Muscle of back (tissue), 11 donors: ENCODE measurements around the gene YOD1. TPM values are rescaled to one million over a fixed set of nuclear protein-coding genes. Genes with fewer than 3 reads are reported as not detected.

ENCODE experiments used
- DNase-seq, 3 donors: peaks; one replicate each; pipeline versions ENCODE4 v3.0.0 to v3.0.0-alpha.2; 2013
- polyA plus RNA-seq, 10 donors: library from polyadenylated mRNA; unstranded; fragments of 120-200 nt; gene quantifications; one replicate each; pipeline ENCODE4 v1.2.1, GENCODE V29; 2013; ENCODE audit not compliant: insufficient read length in 10 of 10

The YOD1 gene
- polyA plus RNA-seq, 10 donors, result 6.0 to 8.9 (median 7.0) TPM

- DNase-seq, result no peak
These were observed 37.5 kb downstream of the YOD1 start for GRCh38 chr1:207013321-207014085.

GRCh38 chr1:207010726-207011125 is 40.3 kb downstream of the YOD1 start:
- DNase-seq, result no peak

GRCh38 chr1:207009945-207010344 is 41.1 kb downstream of the YOD1 start:
- no peak for DNase-seq

GRCh38 chr1:207009182-207009850 is 41.7 kb downstream of the YOD1 start:
- DNase-seq, result no peak

GRCh38 chr1:207007352-207008033 is 43.5 kb downstream of the YOD1 start:
- peak in 2 of 3 donors; percentile 16 to 88 for DNase-seq

GRCh38 chr1:207006914-207007313 is 44.1 kb downstream of the YOD1 start:
- no peak for DNase-seq

GRCh38 chr1:207006083-207006482 is 44.9 kb downstream of the YOD1 start:
- DNase-seq, result no peak

GRCh38 chr1:207004931-207005830 is 45.8 kb downstream of the YOD1 start:
- peak in 2 of 3 donors; percentile 37 to 46 for DNase-seq

- no peak for DNase-seq
These were observed 47.8 kb downstream of the YOD1 start for GRCh38 chr1:207003210-207003609.

- DNase-seq, result no peak
These were observed 48.3 kb downstream of the YOD1 start for GRCh38 chr1:207002724-207003146.

- no peak for DNase-seq
These were observed 49.3 kb downstream of the YOD1 start for GRCh38 chr1:207001492-207002245.

- no peak for DNase-seq
These were observed 50.2 kb downstream of the YOD1 start for GRCh38 chr1:207000651-207001291.

- no peak for DNase-seq
These were observed 52.2 kb downstream of the YOD1 start for GRCh38 chr1:206998816-206999215.

Other genes starting within 250 kb of the YOD1 start
- gene IL20, start 185.6 kb downstream of the YOD1 start, polyA plus RNA-seq, result not detected
- gene IL24, start 153.8 kb downstream of the YOD1 start, polyA plus RNA-seq, result 1 to 10 TPM in 1 of 10 donors, under 1 TPM in 7, not detected in 2; 0.10 to 1.6 (median 0.16) TPM
- gene FCMR, start 129.3 kb downstream of the YOD1 start, polyA plus RNA-seq, result 10 to 100 TPM in 1 of 10 donors, 1 to 10 TPM in 8, under 1 TPM in 1; 0.88 to 10.6 (median 1.4) TPM
- gene PIGR, start 104.7 kb downstream of the YOD1 start, polyA plus RNA-seq, result under 1 TPM in 2 of 10 donors, not detected in 8; 0.03 to 0.04 TPM
- not detected for gene FCAMR, start 80.7 kb downstream of the YOD1 start, polyA plus RNA-seq
- 1 to 10 TPM in 2 of 10 donors, under 1 TPM in 8; 0.06 to 3.1 (median 0.11) TPM for gene C1orf116, start 18.5 kb downstream of the YOD1 start, polyA plus RNA-seq
- gene PFKFB2, start 2.1 kb upstream of the YOD1 start, polyA plus RNA-seq, result 1 to 10 TPM; 4.5 to 8.8 (median 7.0) TPM
- under 1 TPM; 0.13 to 0.79 (median 0.37) TPM for gene C4BPB, start 37.7 kb upstream of the YOD1 start, polyA plus RNA-seq
- under 1 TPM; 0.14 to 0.81 (median 0.36) TPM for gene C4BPA, start 53.0 kb upstream of the YOD1 start, polyA plus RNA-seq